PC-3 (cell line): ENCODE data around the gene PLCB4. TPM values are rescaled to one million over a fixed set of nuclear protein-coding genes. Genes with fewer than 3 reads are reported as not detected.

ENCODE experiments used
- ATAC-seq: fragments of 200-7000 bp; cut with Tn5 transposase; 2 replicates; pipeline ENCODE4 v1.9.1; 2020; ENCODE audit warnings: mild to moderate bottlenecking, moderate library complexity
- BruUV-seq: library from RNA; stranded (reverse); fragments of 400-500 nt; replicated peaks from 2 replicates; lab custom pipeline; 2021; lab: Mats Ljungman, UMichigan
- CTCF ChIA-PET: fragments of 300-600 bp; sonication (Branson Sonifier 250); formaldehyde crosslinking; loops from one replicate; lab custom pipeline; 2022; ENCODE audit warnings: antibody characterized with exemption; lab: Charles Lee
- POLR2A ChIA-PET: fragments of 300-600 bp; sonication (Branson Sonifier 250); formaldehyde crosslinking; loops from one replicate; lab custom pipeline; 2022; ENCODE audit warnings: antibody characterized with exemption; ENCODE audit not compliant: unreplicated experiment; lab: Charles Lee
- DNase-seq: peaks from one replicate; pipeline ENCODE4 v3.0.0-alpha.2; 2015
- H2AFZ ChIP-seq: fragments of 300-600 bp; sonication (generic); 2 replicates; pipeline ENCODE4 v1.6.0; 2016; ENCODE audit warnings: antibody characterized with exemption, low read length
- H3F3A ChIP-seq: fragments of 300-600 bp; sonication (generic); one replicate; pipeline ENCODE4 v1.6.0; 2017; ENCODE audit warnings: antibody characterized with exemption, low read length, control low read depth, mild to moderate bottlenecking; ENCODE audit not compliant: unreplicated experiment
- H3K27ac ChIP-seq: fragments of 300-600 bp; sonication (generic); 2 replicates; pipeline ENCODE4 v1.5.1; 2016; ENCODE audit warnings: mild to moderate bottlenecking, low read length
- H3K27me3 ChIP-seq: fragments of 300-600 bp; sonication (generic); 2 replicates; pipeline ENCODE4 v1.6.1; 2016; ENCODE audit warnings: low read length, mixed read lengths
- H3K36me3 ChIP-seq: fragments of 300-600 bp; sonication (generic); 2 replicates; pipeline ENCODE4 v1.6.1; 2016; ENCODE audit warnings: low read depth, mixed run types, low read length, mixed read lengths
- H3K4me1 ChIP-seq: fragments of 300-600 bp; sonication (generic); 2 replicates; pipeline ENCODE4 v1.5.1; 2016; ENCODE audit warnings: low read length; ENCODE audit not compliant: insufficient read depth
- H3K4me2 ChIP-seq: fragments of 300-600 bp; sonication (generic); 2 replicates; pipeline ENCODE4 v1.6.0; 2016; ENCODE audit warnings: low read length
- H3K4me3 ChIP-seq: fragments of 300-600 bp; sonication (generic); 2 replicates; pipeline ENCODE4 v1.5.1; 2016; ENCODE audit warnings: mild to moderate bottlenecking, low read length, mixed read lengths
- H3K79me2 ChIP-seq: fragments of 300-600 bp; sonication (generic); 2 replicates; pipeline ENCODE4 v1.6.1; 2017; ENCODE audit warnings: low read length, mixed read lengths
- H3K9ac ChIP-seq: fragments of 300-600 bp; sonication (generic); 2 replicates; pipeline ENCODE4 v1.6.0; 2016; ENCODE audit warnings: mild to moderate bottlenecking, low read length
- H3K9me2 ChIP-seq: fragments of 300-600 bp; sonication (generic); replicated peaks from 2 replicates; pipeline ENCODE4 v1.6.1; 2016; ENCODE audit warnings: mixed run types, low read length, mixed read lengths
- H3K9me3 ChIP-seq: fragments of 300-600 bp; sonication (generic); 2 replicates; pipeline ENCODE4 v1.6.1; 2016; ENCODE audit warnings: low read length, mixed read lengths
- H4K20me1 ChIP-seq: fragments of 300-600 bp; sonication (generic); 2 replicates; pipeline ENCODE4 v1.6.1; 2016; ENCODE audit warnings: low read length, mixed read lengths
- EZH2 ChIP-seq: fragments of 300-600 bp; sonication (generic); IDR thresholded peaks from one replicate; pipeline ENCODE4 v1.6.1; 2017; ENCODE audit warnings: antibody characterized with exemption, mild to moderate bottlenecking, low read length; ENCODE audit not compliant: unreplicated experiment
- EZH2phosphoT487 ChIP-seq: fragments of 300-600 bp; sonication (generic); IDR thresholded peaks from 2 replicates; pipeline ENCODE4 v1.6.1; 2018; ENCODE audit warnings: mild to moderate bottlenecking, antibody characterized with exemption, low read length, borderline replicate concordance
- intact Hi-C: fragments of 100-400 bp; cut with micrococcal nuclease; formaldehyde crosslinking; loops from 2 replicates; pipeline ENCODE4 v1.9.0; 2023
- total RNA-seq: library from RNA; depleted of rRNA; stranded (reverse); fragments of >200 nt; gene quantifications from 2 replicates; pipeline ENCODE4 v1.2.3, GENCODE V29; 2014
- TF ChIP-seq, protein P1 (sequence below): fragments of 300-600 bp; sonication (generic); conservative IDR thresholded peaks from 2 replicates; pipeline ENCODE4 v1.5.1; 2017; ENCODE audit warnings: antibody characterized with exemption, low read depth, mild to moderate bottlenecking, low read length

PLCB4 gene
- total RNA-seq, 1 experiment from 2014 or later, result 25.4 TPM

DNA sequence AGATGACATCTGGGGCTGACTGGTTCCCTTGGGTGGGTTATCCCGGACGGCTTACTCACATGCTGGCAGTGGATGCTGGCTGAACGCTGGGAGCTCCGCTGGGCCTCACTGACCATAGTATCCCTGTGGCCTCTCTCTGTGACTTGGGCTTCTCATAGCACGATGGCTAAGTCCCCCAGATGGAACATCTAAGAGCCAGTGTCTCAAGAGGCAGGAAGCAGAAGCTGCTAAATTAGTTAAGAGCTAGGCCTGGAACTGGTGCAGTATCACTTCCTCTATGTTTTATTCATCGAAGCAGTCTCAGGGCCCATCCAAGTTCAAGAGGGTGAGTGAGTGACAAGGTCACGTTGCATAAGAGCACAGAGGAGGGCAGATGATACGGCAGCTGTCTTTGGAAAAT is 329.0 kb downstream of the PLCB4 start:
- Histone ChIP-seq H3K9me2 (no peaks in the 10 kb centered on the region), H3K9me3 (no peaks in the 10 kb centered on the region), H2AFZ (no peak overlapping the region), H3K27me3 (no peaks in the 10 kb centered on the region), H3K9ac (no peak overlapping the region), H3K79me2 (no peaks in the 10 kb centered on the region), H3K4me2 (no peak overlapping the region), H3F3A (no peaks in the 10 kb centered on the region), H3K36me3 (peaks cover 7% of the 10 kb centered on the region; the same call in 1 of the 2 replicates), H3K4me1 (no peaks in the 10 kb centered on the region), H3K4me3 (no peak overlapping the region), H4K20me1 (no peaks in the 10 kb centered on the region), H3K27ac (no peak overlapping the region)
- BruUV-seq, result no TSS peak
- POLR2A ChIA-PET, result no interaction called here
- intact Hi-C loops, result no loop called here
- TF ChIP-seq EZH2 (no peak), EZH2phosphoT487 (no peak)
- TF ChIP-seq, protein P1, sequence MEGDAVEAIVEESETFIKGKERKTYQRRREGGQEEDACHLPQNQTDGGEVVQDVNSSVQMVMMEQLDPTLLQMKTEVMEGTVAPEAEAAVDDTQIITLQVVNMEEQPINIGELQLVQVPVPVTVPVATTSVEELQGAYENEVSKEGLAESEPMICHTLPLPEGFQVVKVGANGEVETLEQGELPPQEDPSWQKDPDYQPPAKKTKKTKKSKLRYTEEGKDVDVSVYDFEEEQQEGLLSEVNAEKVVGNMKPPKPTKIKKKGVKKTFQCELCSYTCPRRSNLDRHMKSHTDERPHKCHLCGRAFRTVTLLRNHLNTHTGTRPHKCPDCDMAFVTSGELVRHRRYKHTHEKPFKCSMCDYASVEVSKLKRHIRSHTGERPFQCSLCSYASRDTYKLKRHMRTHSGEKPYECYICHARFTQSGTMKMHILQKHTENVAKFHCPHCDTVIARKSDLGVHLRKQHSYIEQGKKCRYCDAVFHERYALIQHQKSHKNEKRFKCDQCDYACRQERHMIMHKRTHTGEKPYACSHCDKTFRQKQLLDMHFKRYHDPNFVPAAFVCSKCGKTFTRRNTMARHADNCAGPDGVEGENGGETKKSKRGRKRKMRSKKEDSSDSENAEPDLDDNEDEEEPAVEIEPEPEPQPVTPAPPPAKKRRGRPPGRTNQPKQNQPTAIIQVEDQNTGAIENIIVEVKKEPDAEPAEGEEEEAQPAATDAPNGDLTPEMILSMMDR, result no peak
- CTCF ChIA-PET, result no interaction called here
- ATAC-seq, result no peak
- no peak for DNase-seq

DNA sequence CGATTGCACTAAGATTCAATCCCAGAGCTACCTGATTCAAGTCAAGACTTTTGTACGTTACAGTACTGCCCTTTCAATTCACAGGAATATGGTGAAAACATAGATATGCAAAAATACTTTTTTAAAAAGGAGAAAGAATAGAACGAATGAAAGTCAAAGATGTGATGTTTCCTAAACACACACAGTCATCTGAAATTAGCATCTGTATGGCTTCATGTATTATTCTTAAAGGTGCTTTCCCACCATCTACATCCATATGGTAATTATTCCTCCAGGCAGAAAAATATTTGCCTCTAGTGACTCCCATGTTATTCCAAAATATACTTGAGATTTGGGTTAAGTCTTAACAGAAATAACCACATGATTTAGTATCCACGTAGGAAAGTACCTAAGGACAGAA is 330.0 kb downstream of the PLCB4 start:
- Histone ChIP-seq H3K9me3 (no peaks in the 10 kb centered on the region), H3K27ac (no peak overlapping the region), H3K27me3 (no peaks in the 10 kb centered on the region), H3K9ac (no peak overlapping the region), H4K20me1 (no peaks in the 10 kb centered on the region), H3K4me1 (no peaks in the 10 kb centered on the region), H3F3A (no peaks in the 10 kb centered on the region), H3K36me3 (peaks cover 10% of the 10 kb centered on the region; the same call in 1 of the 2 replicates), H3K79me2 (no peaks in the 10 kb centered on the region), H3K9me2 (no peaks in the 10 kb centered on the region), H2AFZ (no peak overlapping the region), H3K4me2 (no peak overlapping the region), H3K4me3 (no peak overlapping the region)
- TF ChIP-seq, protein P1, result no peak
- TF ChIP-seq EZH2phosphoT487 (no peak), EZH2 (no peak)
- ATAC-seq (no peak), DNase-seq (no peak)
- BruUV-seq, result no TSS peak
- ChIA-PET POLR2A (no interaction called here), CTCF (interaction anchor here (0.6 kb wide), 1 partner anchor 215 kb away, joined by 3 read pairs; no protein-coding TSS in a partner anchor)
- intact Hi-C loops, result no loop called here

DNA sequence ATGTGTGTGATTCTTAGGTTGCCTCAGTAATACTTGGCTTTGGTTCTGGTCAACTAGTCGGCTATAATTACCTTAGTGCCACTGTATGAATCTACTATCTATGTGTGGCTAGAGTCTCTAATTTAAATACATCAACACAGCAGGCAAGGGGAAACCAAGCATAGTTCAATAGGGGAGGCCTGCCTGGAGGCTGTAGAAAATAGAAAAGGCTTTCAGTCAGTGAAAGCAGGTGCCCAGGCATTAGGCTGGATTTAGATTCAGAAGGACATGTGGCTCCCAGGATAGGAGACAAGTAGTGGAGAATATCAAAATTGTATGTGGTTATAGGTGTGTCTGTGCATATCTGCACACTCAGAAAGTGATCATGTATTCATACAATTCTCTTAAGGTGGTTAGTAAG is 330.4 kb downstream of the PLCB4 start:
- H3K27ac ChIP-seq, result no peak overlapping the region
- POLR2A ChIA-PET, result no interaction called here
- no peak overlapping the region for H3K9ac ChIP-seq
- DNase-seq (no peak), ATAC-seq (no peak)
- no peak overlapping the region for H3K4me2 ChIP-seq
- TF ChIP-seq, protein P1, result no peak
- TF ChIP-seq EZH2phosphoT487, result no peak
- TF ChIP-seq EZH2, result no peak
- H3K36me3 ChIP-seq, result peaks cover 10% of the 10 kb centered on the region; the same call in 1 of the 2 replicates
- no peaks in the 10 kb centered on the region for H3K79me2 ChIP-seq
- H3F3A ChIP-seq, result no peaks in the 10 kb centered on the region
- no peak overlapping the region for H3K4me3 ChIP-seq
- no peaks in the 10 kb centered on the region for H3K9me3 ChIP-seq
- intact Hi-C loops, result no loop called here
- no peak overlapping the region for H2AFZ ChIP-seq
- H3K27me3 ChIP-seq, result no peaks in the 10 kb centered on the region
- H3K9me2 ChIP-seq, result no peaks in the 10 kb centered on the region
- CTCF ChIA-PET, result no interaction called here
- no TSS peak for BruUV-seq
- no peaks in the 10 kb centered on the region for H3K4me1 ChIP-seq
- no peaks in the 10 kb centered on the region for H4K20me1 ChIP-seq
